HepG2 (cell line): Measurements from ENCODE around the gene MAP2K1.
"Not testable (repeated sequence)": the region's sequence is repeated elsewhere in the genome, so short reads cannot be mapped to it uniquely, and the experiment has no call there.

Experiments used
- ELK4 ChIP-seq: sonication (generic); formaldehyde crosslinking; IDR thresholded peaks from 2 replicates; pipeline ENCODE4 v1.9.0; 2021; ENCODE audit warnings: missing genetic modification reagents, borderline replicate concordance
- GLMP ChIP-seq: sonication (generic); formaldehyde crosslinking; IDR thresholded peaks from 2 replicates; pipeline ENCODE4 v1.9.0; 2021; ENCODE audit warnings: missing genetic modification reagents, mild to moderate bottlenecking, borderline replicate concordance
- HBP1 ChIP-seq: IDR thresholded peaks from 2 replicates; pipeline ENCODE4 v1.6.1; 2016; ENCODE audit warnings: low read depth, control low read depth
- HES4 ChIP-seq: sonication (generic); formaldehyde crosslinking; IDR thresholded peaks from 2 replicates; pipeline ENCODE4 v1.9.0; 2021; ENCODE audit warnings: mild to moderate bottlenecking, missing genetic modification reagents, borderline replicate concordance
- MEIS1 ChIP-seq: sonication (generic); formaldehyde crosslinking; IDR thresholded peaks from 2 replicates; pipeline ENCODE4 v1.9.0; 2021; ENCODE audit warnings: mild to moderate bottlenecking, missing genetic modification reagents, moderate library complexity, borderline replicate concordance
- MXI1 ChIP-seq: IDR thresholded peaks from 3 replicates; pipeline ENCODE4 v1.6.1; 2012; ENCODE audit warnings: low read depth, low read length, inconsistent platforms, borderline replicate concordance
- REST ChIP-seq, 2 experiments: IDR thresholded peaks; 2 replicates each; pipeline ENCODE4 v1.6.1; 2011 to 2012; ENCODE audit warnings: low read length in 2 of 2, borderline replicate concordance in 1 of 2, low read depth in 1 of 2, mild to moderate bottlenecking in 1 of 2, moderate library complexity in 1 of 2
- YY1 ChIP-seq: IDR thresholded peaks from 2 replicates; pipeline ENCODE4 v1.6.1; 2011; ENCODE audit warnings: low read length, low read depth, moderate library complexity, mild to moderate bottlenecking; ENCODE audit not compliant: insufficient read depth, insufficient replicate concordance
- ZSCAN20 ChIP-seq: sonication (generic); formaldehyde crosslinking; IDR thresholded peaks from 2 replicates; pipeline ENCODE4 v1.4.0; 2020; ENCODE audit warnings: missing genetic modification reagents, mild to moderate bottlenecking, borderline replicate concordance

GRCh38 chr15:66467162-66468040, 80.7 kb downstream of the MAP2K1 start:
- not testable (repeated sequence) for TF ChIP-seq ELK4; MEIS1; HES4 (CRISPR knock-in tag); REST (IDR thresholded peaks at IDR 0.05; ENCODE audit: borderline replicate concordance in 1 of 2, low read depth in 1 of 2, low read length in 2 of 2); MXI1; GLMP (CRISPR knock-in tag); HBP1 (CRISPR knock-in tag); ZSCAN20
- peak; percentile 31 for TF ChIP-seq YY1
